Liver (tissue), 3 donors: ENCODE results near the gene CPLANE2.

ENCODE experiments used
- FOXA1 ChIP-seq: IDR thresholded peaks from 2 replicates; pipeline ENCODE4 v1.6.1; 2016; ENCODE audit warnings: antibody characterized with exemption
- GABPA ChIP-seq, 2 donors: IDR thresholded peaks in 1 of 2; conservative IDR thresholded peaks in 1 of 2; 2 replicates each; pipeline ENCODE4 v1.6.1; 2016; ENCODE audit warnings: antibody characterized with exemption in 2 of 2, mild to moderate bottlenecking in 1 of 2, moderate library complexity in 1 of 2
- RAD21 ChIP-seq, 2 donors: IDR thresholded peaks; 2 replicates each; pipeline ENCODE4 v1.6.1; 2016; ENCODE audit warnings: antibody characterized with exemption in 2 of 2, mild to moderate bottlenecking in 2 of 2
- YY1 ChIP-seq: IDR thresholded peaks from 2 replicates; pipeline ENCODE4 v1.6.1; 2016; ENCODE audit warnings: antibody characterized with exemption, mild to moderate bottlenecking
- TF ChIP-seq, protein P1 (sequence below): fragments of 150-350 bp; IDR thresholded peaks from 2 replicates; pipeline ENCODE4 v1.5.1; 2017; ENCODE audit warnings: improper control_type of control experiment, low read depth, low read length; ENCODE audit not compliant: missing input control
- TF ChIP-seq, protein P2 (sequence below): IDR thresholded peaks from 2 replicates; pipeline ENCODE4 v1.6.1; 2016; ENCODE audit warnings: antibody characterized with exemption
- donor health status: healthy.
- donor health status: healthy.

DNA sequence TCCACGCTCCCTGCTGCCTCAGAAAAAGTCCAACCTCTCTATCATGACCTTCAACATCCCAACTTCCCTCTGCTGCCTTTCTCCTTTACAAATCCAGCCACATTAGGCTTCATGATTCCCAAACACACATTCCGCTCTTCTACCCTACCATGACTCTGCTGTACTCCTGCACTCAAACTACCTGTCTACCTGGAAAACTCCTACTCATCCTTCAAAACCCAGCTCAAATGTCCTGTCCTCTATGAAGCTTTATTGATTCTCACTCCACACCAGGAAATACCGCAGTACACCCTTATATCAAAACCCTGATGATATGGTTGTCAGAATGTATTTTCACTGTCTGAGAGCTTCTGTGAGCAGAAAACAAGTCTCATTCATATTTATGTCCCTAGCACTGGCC, 33.4 kb downstream of the CPLANE2 start:
- TF ChIP-seq, protein P1, sequence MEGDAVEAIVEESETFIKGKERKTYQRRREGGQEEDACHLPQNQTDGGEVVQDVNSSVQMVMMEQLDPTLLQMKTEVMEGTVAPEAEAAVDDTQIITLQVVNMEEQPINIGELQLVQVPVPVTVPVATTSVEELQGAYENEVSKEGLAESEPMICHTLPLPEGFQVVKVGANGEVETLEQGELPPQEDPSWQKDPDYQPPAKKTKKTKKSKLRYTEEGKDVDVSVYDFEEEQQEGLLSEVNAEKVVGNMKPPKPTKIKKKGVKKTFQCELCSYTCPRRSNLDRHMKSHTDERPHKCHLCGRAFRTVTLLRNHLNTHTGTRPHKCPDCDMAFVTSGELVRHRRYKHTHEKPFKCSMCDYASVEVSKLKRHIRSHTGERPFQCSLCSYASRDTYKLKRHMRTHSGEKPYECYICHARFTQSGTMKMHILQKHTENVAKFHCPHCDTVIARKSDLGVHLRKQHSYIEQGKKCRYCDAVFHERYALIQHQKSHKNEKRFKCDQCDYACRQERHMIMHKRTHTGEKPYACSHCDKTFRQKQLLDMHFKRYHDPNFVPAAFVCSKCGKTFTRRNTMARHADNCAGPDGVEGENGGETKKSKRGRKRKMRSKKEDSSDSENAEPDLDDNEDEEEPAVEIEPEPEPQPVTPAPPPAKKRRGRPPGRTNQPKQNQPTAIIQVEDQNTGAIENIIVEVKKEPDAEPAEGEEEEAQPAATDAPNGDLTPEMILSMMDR, result no peak
- TF ChIP-seq RAD21 (IDR thresholded peaks at IDR 0.05) (no peak), YY1 (no peak), FOXA1 (no peak), GABPA (IDR thresholded peaks at IDR 0.05 in 1 of 2, conservative IDR thresholded peaks at IDR 0.05 in 1 of 2) (no peak)
- TF ChIP-seq, protein P2, sequence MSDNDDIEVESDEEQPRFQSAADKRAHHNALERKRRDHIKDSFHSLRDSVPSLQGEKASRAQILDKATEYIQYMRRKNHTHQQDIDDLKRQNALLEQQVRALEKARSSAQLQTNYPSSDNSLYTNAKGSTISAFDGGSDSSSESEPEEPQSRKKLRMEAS, result no peak
